Right cardiac atrium (tissue), 5 donors: Measurements from ENCODE around the gene SIPA1. TPM values are rescaled to one million over a fixed set of nuclear protein-coding genes. Genes with fewer than 3 reads are reported as not detected.

Experiments used
- ATAC-seq, 2 donors: fragments of 200-7000 bp; cut with Tn5 transposase; one replicate each; pipeline versions ENCODE4 v1.8.0 to v1.9.1; 2020; ENCODE audit warnings: moderate library complexity in 2 of 2, mild to moderate bottlenecking in 1 of 2
- DNase-seq, 3 donors: peaks; one replicate each; pipeline ENCODE4 v3.0.0-alpha.2; 2020
- H3K27ac ChIP-seq: one replicate; pipeline ENCODE4 v1.5.1; 2013; ENCODE audit warnings: mild to moderate bottlenecking, low read length, control low read depth, moderate library complexity
- H3K27me3 ChIP-seq: one replicate; pipeline ENCODE4 v1.6.1; 2013; ENCODE audit not compliant: control insufficient read depth, insufficient read depth
- H3K4me1 ChIP-seq: one replicate; pipeline ENCODE4 v1.6.1; 2013; ENCODE audit warnings: low read length; ENCODE audit not compliant: control insufficient read depth, insufficient read depth
- H3K4me3 ChIP-seq: one replicate; pipeline ENCODE4 v1.5.1; 2013; ENCODE audit warnings: low read length, control low read depth
- H3K9me3 ChIP-seq: one replicate; pipeline ENCODE4 v1.6.1; 2013; ENCODE audit warnings: low read length; ENCODE audit not compliant: control insufficient read depth
- WGBS: extraction: QIAGEN DNeasy Blood & Tissue Kit; methylation state at CpG from one replicate; pipeline ENCODE4 v1.1.7; 2013; 5-methylcytosine and 5-hydroxymethylcytosine counted together
- intact Hi-C, 4 donors: fragments of 100-400 bp; cut with DNase I; formaldehyde crosslinking; loops; one replicate each; pipeline versions ENCODE4 v1.11.0 to v1.14.0; 2022 to 2023
- polyA plus RNA-seq: library from polyadenylated mRNA; stranded (reverse); fragments of 200-250 nt; gene quantifications from one replicate; pipeline ENCODE4 v1.2.3, GENCODE V29; 2013
- total RNA-seq, 4 donors: library from RNA; stranded (reverse); fragmentation: NEBNext Ultra II Directional; extraction: Animal tissue kit (Norgen Biotek cat#: 25700); gene quantifications; one replicate each; pipeline ENCODE4 v1.2.1, GENCODE V29; 2021
- donor health status: healthy with polysubstance abuse.
- donor health status: DM: no; HTN: yes; CAD: no.
- donor health status: DM: no; HTN: no; CAD: no.
- donor health status: DM: no; HTN: yes; CAD: no; lungs with severe emphysema.
- donor health status: DM: yes; HTN: yes; CAD: no.

SIPA1 gene
- total and polyA plus RNA-seq, 5 donors: 19.3 to 27.4 (median 25.2) TPM

DNA sequence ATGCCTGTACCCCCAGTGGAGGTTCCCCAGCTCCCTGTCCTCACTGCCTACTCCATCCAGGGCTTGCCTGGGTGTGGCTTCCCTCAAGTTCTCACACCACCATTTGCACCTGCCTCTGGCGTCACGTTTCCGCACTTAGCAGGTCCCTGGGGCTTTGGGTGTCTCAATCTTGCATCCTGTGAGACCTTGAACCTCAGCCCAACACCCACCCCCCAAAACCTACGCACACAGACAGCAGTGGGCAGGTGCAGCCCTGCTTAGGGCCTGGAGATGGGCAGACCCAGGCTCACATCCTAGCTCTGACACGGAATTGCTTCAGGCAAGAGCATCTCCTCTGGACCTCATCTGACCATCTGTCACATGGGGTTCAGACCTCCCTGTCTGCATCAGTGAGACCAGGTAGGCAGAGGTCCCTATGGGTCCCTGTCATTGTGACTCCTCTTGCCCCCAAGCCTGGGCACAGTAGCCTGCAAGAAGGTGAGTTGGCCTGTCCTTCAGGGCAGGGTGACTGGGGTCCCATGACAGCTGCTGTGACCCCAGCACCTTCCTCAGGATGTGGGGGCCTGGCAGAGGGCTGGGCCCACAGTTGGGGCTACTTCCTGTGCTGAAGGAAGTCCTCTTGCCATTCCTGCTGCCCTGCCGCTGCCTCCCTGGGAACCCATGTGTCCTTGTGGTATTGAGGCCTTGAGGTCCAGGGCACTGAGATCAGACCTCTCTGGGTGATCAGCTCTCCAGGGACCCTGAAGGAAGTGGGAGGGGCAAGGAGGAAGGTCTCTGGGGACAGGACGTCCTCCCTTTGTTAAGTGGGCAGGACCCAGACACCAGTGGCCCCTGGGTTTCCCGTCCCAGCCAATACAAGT lies 2.0 kb downstream of the SIPA1 start:
- peak in 2 of 3 donors; percentile 69 to 72 for DNase-seq
- peak overlapping the region; percentile 4 for H3K27ac ChIP-seq
- no peaks in the 10 kb centered on the region for H3K27me3 ChIP-seq
- intact Hi-C loops: loop anchor here in 1 of 4 donors (10.0 kb wide), 1 partner anchor 175 kb away; no protein-coding TSS in a partner anchor
- peaks cover 2% of the 10 kb centered on the region for H3K4me1 ChIP-seq
- H3K4me3 ChIP-seq: no peak overlapping the region
- WGBS: 55% methylated on average over 8 of the region's 8 CpGs
- ATAC-seq: no peak
- no peaks in the 10 kb centered on the region for H3K9me3 ChIP-seq

DNA sequence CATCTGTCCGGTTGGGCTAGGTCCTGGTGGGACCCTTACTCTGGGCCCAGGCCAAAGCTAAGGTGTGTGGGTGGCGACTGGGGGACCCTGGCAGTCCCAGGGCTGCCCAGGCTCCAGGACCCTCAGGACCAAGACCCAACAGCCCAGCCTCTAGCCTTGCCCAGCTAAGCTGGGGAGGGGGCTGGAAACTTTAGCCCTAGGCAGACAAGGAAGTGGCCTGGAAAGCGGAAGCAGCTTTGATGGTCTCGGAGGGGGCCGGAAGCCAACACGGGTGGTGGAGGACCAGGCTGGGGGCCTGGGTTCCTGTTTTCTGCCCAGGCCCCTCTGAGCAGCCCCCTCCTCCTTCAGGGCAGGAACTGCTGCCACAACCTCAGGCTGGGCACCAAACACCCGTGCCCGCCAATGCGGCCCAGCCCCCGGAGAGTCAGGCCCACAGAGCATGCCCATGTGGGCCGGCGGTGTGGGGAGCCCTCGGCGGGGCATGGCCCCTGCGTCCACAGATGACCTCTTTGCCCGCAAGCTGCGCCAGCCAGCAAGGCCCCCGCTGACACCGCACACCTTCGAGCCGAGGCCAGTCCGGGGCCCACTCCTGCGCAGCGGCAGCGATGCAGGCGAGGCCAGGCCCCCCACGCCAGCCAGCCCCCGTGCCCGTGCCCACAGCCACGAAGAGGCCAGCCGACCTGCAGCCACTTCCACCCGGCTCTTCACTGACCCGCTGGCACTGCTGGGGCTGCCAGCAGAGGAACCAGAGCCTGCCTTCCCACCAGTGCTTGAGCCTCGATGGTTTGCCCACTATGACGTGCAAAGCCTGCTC lies 2.8 kb downstream of the SIPA1 start:
- Histone ChIP-seq H3K4me3 (no peak overlapping the region), H3K27me3 (no peaks in the 10 kb centered on the region), H3K9me3 (no peaks in the 10 kb centered on the region), H3K27ac (peak overlapping the region; percentile 4), H3K4me1 (peaks cover 2% of the 10 kb centered on the region)
- intact Hi-C loops: no loop called here
- peak in 1 of 2 donors; percentile 1 for ATAC-seq
- WGBS: 72% methylated on average over 35 of the region's 35 CpGs
- peak in 2 of 3 donors; percentile 77 to 85 for DNase-seq

DNA sequence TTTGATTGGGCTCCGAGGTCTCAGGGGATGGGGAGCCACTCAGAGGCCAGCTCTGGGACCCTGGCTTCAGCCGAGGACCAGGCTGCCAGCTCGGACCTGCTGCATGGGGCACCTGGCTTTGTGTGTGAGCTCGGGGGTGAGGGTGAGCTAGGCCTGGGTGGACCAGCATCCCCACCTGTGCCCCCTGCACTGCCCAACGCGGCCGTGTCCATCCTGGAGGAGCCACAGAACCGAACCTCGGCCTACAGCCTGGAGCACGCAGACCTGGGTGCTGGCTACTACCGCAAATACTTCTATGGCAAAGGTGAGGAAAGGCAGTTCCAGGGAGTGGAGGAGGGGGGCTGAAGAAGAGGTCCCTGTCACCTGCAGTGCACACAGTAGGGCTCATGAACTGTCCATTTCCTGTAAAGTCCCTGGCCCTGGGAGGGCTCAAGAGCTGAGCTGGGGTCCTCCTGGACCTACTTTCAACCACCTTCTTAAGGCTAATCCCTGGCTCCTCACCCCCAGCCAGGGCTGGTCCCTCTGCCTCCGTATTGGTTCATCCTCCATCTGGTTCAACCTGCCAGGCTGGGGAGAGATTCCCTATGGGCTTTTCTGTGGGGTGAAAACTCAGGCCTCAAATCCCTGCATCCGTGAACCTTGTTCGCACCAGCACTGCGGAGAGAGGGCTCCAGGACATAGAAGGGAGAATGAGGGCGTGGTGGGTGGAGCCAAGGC lies 3.6 kb downstream of the SIPA1 start:
- 84% methylated on average over 16 of the region's 16 CpGs for WGBS

DNA sequence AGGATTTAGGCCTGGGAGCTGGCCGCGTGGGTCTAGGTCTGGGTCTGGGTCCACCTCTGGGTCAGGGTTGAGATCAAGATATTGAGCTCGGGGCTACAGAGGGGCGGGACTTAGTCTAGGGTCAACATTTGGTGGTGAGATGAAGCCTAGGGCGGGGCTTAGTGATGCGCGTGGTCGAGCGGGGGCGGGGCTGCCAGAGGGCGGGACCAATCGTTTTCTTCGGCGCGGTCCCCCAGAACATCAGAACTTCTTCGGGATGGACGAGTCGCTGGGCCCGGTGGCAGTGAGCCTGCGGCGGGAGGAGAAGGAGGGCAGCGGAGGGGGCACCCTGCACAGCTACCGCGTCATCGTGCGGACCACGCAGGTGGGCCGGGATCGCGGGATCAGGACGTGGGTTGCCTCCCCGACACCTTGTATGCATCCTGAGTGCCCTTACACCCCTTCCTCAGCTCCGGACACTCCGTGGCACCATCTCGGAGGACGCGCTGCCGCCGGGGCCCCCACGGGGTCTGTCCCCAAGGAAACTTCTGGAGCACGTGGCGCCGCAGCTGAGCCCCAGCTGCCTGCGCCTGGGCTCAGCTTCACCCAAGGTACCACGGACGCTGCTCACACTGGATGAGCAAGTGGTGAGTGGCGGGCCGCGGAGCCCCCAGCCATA lies 4.2 kb downstream of the SIPA1 start:
- intact Hi-C loops: no loop called here
- H3K4me3 ChIP-seq: no peak overlapping the region
- no peaks in the 10 kb centered on the region for H3K27me3 ChIP-seq
- peak in 1 of 3 donors; percentile 65 for DNase-seq
- no peaks in the 10 kb centered on the region for H3K9me3 ChIP-seq
- no peak overlapping the region for H3K27ac ChIP-seq
- peaks cover 2% of the 10 kb centered on the region for H3K4me1 ChIP-seq
- ATAC-seq: no peak
- 59% methylated on average over 49 of the region's 49 CpGs for WGBS

More for the DNA sequence above, 3.6 kb downstream of the SIPA1 start:
- DNase-seq (peak in 1 of 3 donors; percentile 53), ATAC-seq (no peak)
- no peaks in the 10 kb centered on the region for H3K27me3 ChIP-seq
- H3K4me1 ChIP-seq: peaks cover 2% of the 10 kb centered on the region
- no peaks in the 10 kb centered on the region for H3K9me3 ChIP-seq
- intact Hi-C loops: no loop called here
- H3K27ac ChIP-seq: no peak overlapping the region
- no peak overlapping the region for H3K4me3 ChIP-seq

DNA sequence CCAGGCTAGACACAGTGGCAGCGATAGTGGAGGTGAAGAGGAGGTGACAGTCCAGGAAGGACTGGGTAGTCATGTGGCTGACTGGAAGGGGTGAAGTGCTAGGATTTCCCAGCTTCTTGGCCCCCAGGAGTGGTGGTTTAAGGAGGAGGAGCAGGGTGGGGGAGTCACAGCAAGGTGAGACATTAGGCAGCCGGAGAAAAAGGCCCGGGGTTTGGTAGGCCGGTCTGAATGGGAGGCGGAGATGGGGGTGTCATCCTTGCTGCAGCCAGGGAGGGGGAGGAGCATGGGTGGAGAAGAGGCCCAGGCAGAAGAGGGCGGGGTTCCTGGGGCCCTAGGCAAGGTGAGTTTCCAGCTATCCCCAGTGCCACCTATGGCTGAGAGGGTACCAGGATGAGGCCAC lies 6.1 kb downstream of the SIPA1 start:
- no peak for ATAC-seq
- no peak for DNase-seq
- Histone ChIP-seq H3K27ac (no peak overlapping the region), H3K4me3 (no peak overlapping the region), H3K4me1 (peaks cover 2% of the 10 kb centered on the region), H3K9me3 (no peaks in the 10 kb centered on the region), H3K27me3 (no peaks in the 10 kb centered on the region)
- WGBS: 74% methylated on average over 6 of the region's 6 CpGs
- intact Hi-C loops: no loop called here

DNA sequence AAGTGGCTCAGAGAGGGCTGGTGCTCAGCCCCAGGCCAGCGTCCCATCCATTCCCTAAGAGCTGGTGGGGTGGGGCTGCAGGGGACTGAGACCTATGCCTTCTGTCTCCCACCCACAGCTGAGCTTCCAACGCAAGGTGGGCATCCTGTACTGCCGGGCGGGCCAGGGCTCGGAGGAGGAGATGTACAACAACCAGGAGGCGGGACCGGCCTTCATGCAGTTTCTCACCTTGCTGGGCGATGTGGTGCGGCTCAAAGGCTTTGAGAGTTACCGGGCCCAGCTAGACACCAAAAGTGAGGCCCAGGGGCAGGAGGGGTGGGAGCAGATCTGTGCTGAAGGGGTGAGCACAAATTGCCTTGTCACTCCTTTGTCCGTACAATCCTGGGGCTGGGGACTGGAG lies 6.9 kb downstream of the SIPA1 start:
- 83% methylated on average over 11 of the region's 11 CpGs for WGBS

DNA sequence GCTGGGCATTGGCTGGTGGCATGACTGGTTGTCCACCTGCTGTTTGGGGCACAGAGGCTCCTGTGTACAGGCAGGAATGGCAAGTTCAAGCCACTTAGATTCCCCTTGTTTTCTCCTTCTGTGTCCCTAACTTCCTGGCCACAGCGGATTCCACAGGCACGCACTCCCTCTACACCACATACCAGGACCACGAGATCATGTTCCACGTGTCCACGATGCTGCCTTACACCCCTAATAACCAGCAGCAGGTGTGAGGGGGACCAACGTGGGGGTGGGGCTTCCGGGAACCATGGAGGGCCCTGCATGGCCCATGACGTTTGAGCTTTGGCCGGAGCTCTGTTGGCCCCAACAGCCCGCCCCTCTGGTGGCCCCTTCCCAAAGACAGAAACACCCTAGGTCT lies 7.8 kb downstream of the SIPA1 start:
- Histone ChIP-seq H3K9me3 (no peaks in the 10 kb centered on the region), H3K27ac (no peak overlapping the region), H3K4me3 (no peak overlapping the region), H3K27me3 (no peaks in the 10 kb centered on the region), H3K4me1 (no peaks in the 10 kb centered on the region)
- intact Hi-C loops: no loop called here
- peak in 1 of 3 donors; percentile 42 for DNase-seq
- 62% methylated on average over 10 of the region's 10 CpGs for WGBS
- no peak for ATAC-seq

More for the DNA sequence above, 6.9 kb downstream of the SIPA1 start:
- ATAC-seq: no peak
- H3K4me1 ChIP-seq: peaks cover under 1% of the 10 kb centered on the region
- no peak for DNase-seq
- H3K27ac ChIP-seq: no peak overlapping the region
- no peaks in the 10 kb centered on the region for H3K9me3 ChIP-seq
- intact Hi-C loops: no loop called here
- no peaks in the 10 kb centered on the region for H3K27me3 ChIP-seq
- no peak overlapping the region for H3K4me3 ChIP-seq

DNA sequence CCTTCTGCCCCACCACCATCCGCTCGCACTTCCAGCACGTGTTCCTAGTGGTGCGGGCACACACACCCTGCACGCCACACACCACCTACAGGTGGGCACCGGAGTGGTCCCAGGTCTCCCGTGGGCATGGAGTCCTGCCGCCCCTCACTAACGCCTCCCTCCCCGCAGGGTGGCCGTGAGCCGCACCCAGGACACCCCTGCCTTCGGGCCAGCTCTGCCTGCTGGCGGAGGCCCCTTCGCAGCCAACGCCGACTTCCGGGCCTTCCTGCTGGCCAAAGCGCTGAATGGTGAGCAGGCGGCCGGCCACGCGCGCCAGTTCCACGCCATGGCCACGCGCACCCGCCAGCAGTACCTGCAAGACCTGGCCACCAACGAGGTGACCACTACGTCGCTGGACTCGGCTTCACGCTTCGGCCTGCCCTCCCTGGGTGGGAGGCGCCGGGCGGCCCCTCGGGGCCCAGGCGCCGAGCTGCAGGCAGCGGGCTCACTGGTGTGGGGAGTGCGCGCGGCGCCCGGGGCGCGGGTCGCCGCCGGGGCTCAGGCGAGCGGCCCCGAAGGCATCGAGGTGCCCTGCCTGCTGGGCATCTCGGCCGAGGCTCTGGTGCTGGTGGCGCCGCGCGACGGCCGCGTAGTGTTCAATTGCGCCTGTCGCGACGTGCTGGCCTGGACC lies 8.5 kb downstream of the SIPA1 start:
- Histone ChIP-seq H3K4me3 (no peak overlapping the region), H3K4me1 (peaks cover 2% of the 10 kb centered on the region), H3K9me3 (no peaks in the 10 kb centered on the region), H3K27ac (no peak overlapping the region), H3K27me3 (no peaks in the 10 kb centered on the region)
- ATAC-seq: no peak
- intact Hi-C loops: no loop called here
- WGBS: 84% methylated on average over 68 of the region's 68 CpGs
- peak in 2 of 3 donors; percentile 54 to 57 for DNase-seq

DNA sequence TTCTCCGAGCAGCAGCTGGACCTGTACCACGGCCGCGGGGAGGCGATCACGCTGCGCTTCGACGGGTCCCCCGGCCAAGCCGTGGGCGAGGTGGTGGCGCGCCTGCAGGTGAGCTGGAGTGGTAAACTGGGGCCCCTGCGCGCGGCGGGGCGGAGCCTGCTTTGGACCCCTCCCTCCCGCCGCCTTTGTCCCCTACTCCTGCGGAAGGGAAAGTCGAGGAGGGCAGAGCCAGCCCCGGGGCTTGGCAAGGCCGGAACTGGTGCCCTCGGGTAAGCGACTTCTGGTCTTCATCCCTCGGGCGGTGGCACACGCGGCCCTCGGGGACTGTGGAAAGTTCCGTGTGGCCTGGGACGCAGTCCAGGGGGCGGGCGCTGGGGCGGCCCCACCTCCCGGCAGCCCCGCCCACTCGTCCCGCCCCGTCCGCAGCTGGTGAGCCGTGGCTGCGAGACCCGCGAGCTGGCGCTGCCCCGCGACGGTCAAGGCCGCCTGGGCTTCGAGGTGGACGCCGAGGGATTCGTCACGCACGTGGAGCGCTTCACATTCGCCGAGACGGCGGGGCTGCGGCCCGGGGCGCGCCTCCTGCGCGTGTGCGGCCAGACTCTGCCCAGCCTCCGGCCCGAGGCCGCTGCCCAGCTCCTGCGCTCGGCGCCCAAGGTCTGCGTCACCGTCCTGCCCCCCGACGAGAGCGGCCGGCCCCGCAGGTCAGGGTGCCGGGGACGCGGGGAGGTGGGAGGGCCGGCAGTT lies 9.2 kb downstream of the SIPA1 start:
- DNase-seq (peak; percentile 29 to 78 (median 76)), ATAC-seq (peak; percentile 23 to 52)
- no peak overlapping the region for H3K27ac ChIP-seq
- H3K9me3 ChIP-seq: no peaks in the 10 kb centered on the region
- no peaks in the 10 kb centered on the region for H3K27me3 ChIP-seq
- H3K4me1 ChIP-seq: peaks cover 8% of the 10 kb centered on the region
- intact Hi-C loops: no loop called here
- 52% methylated on average over 87 of the region's 87 CpGs for WGBS
- no peak overlapping the region for H3K4me3 ChIP-seq
